ENCODE data around the gene USP49. TPM values are rescaled to one million over a fixed set of nuclear protein-coding genes. Genes with fewer than 3 reads are reported as not detected.

Gene USP49
- total and polyA plus RNA-seq, 2 donors (not counting 1 experiment from before 2014, with no cell fraction given) = 1.5 to 2.3 TPM

DNA sequence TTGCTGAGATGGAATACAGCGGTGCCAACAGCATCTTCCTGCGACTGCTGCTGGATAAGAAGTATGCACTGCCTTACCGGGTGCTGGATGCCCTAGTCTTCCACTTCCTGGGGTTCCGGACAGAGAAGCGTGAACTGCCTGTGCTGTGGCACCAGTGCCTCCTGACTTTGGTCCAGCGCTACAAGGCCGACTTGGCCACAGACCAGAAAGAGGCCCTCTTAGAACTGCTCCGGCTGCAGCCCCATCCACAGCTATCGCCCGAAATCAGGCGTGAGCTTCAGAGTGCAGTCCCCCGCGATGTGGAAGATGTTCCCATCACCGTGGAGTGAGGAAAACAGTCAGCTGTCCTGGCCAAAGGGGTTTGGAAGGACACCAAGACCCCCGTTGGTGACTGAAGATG, 37.2 kb upstream of the USP49 start:
- H2AFZ ChIP-seq (ENCODE audit: low read length) = no peak overlapping the region
- no peaks in the 10 kb centered on the region for H3K4me1 ChIP-seq (ENCODE audit: control insufficient read depth, extremely low read depth, insufficient read depth, low read length)
- no peaks in the 10 kb centered on the region for H3K9me3 ChIP-seq (ENCODE audit: control insufficient read depth, insufficient read depth, low read depth, low read length)
- H3K4me2 ChIP-seq (ENCODE audit: extremely low read depth, insufficient read depth, low read length) = no peak overlapping the region
- no peak for TF ChIP-seq EZH2 (IDR thresholded peaks at IDR 0.05; ENCODE audit: low read length, missing control alignments)
- TF ChIP-seq, protein P1, sequence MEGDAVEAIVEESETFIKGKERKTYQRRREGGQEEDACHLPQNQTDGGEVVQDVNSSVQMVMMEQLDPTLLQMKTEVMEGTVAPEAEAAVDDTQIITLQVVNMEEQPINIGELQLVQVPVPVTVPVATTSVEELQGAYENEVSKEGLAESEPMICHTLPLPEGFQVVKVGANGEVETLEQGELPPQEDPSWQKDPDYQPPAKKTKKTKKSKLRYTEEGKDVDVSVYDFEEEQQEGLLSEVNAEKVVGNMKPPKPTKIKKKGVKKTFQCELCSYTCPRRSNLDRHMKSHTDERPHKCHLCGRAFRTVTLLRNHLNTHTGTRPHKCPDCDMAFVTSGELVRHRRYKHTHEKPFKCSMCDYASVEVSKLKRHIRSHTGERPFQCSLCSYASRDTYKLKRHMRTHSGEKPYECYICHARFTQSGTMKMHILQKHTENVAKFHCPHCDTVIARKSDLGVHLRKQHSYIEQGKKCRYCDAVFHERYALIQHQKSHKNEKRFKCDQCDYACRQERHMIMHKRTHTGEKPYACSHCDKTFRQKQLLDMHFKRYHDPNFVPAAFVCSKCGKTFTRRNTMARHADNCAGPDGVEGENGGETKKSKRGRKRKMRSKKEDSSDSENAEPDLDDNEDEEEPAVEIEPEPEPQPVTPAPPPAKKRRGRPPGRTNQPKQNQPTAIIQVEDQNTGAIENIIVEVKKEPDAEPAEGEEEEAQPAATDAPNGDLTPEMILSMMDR (conservative IDR thresholded peaks at IDR 0.05 in 1 of 2, IDR thresholded peaks at IDR 0.05 in 1 of 2; ENCODE audit: low read depth in 1 of 2, low read length in 2 of 2) = no peak
- H3K36me3 ChIP-seq (ENCODE audit: control insufficient read depth, insufficient read depth, low read length) = peaks cover 31% of the 10 kb centered on the region
- peaks cover 4% of the 10 kb centered on the region for H3K79me2 ChIP-seq (ENCODE audit: control insufficient read depth, insufficient read depth, low read length)
- H3K27ac ChIP-seq (ENCODE audit: insufficient read depth, low read length) = no peak overlapping the region
- no peaks in the 10 kb centered on the region for H4K20me1 ChIP-seq (ENCODE audit: control insufficient read depth, extremely low read depth, insufficient read depth, low read length)
- DNase-seq (ENCODE audit: low read depth in 2 of 2) = no peak
- no peak overlapping the region for H3K4me3 ChIP-seq (replicated peaks in 1 of 4; ENCODE audit: control extremely low read depth in 1 of 4, insufficient read depth in 1 of 4, low read depth in 3 of 4, low read length in 4 of 4)
- no peaks in the 10 kb centered on the region for H3K27me3 ChIP-seq (ENCODE audit: control insufficient read depth, insufficient read depth, low read length)
- no peak overlapping the region for H3K9ac ChIP-seq (ENCODE audit: insufficient read depth, low read length)

DNA sequence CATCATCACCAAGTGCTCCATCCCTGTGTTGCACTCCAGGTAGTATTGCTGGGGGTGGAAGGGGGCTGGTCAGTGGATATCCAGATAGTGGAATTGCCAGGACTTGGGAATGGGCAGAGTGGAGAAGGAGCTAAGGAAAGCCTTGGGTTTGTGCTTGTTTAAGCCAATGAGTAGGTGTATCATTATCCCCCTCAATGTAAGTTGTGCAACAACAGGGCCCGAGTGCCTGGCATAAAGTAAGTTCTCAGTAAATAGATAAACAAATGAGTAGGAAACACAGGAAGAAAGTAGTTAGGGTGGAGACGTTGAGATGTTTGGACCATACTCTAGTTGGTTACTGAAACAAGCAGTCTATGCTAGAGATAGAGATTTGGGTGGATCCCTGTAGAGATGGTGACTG, 36.6 kb upstream of the USP49 start:
- TF ChIP-seq EZH2 (IDR thresholded peaks at IDR 0.05; ENCODE audit: low read length, missing control alignments) = no peak
- TF ChIP-seq, protein P1 (conservative IDR thresholded peaks at IDR 0.05 in 1 of 2, IDR thresholded peaks at IDR 0.05 in 1 of 2; ENCODE audit: low read depth in 1 of 2, low read length in 2 of 2) = no peak
- no peaks in the 10 kb centered on the region for H4K20me1 ChIP-seq (ENCODE audit: control insufficient read depth, extremely low read depth, insufficient read depth, low read length)
- no peaks in the 10 kb centered on the region for H3K4me1 ChIP-seq (ENCODE audit: control insufficient read depth, extremely low read depth, insufficient read depth, low read length)
- DNase-seq (ENCODE audit: low read depth in 2 of 2) = no peak
- H3K36me3 ChIP-seq (ENCODE audit: control insufficient read depth, insufficient read depth, low read length) = peaks cover 33% of the 10 kb centered on the region
- no peak overlapping the region for H3K9ac ChIP-seq (ENCODE audit: insufficient read depth, low read length)
- H3K4me2 ChIP-seq (ENCODE audit: extremely low read depth, insufficient read depth, low read length) = no peak overlapping the region
- H3K79me2 ChIP-seq (ENCODE audit: control insufficient read depth, insufficient read depth, low read length) = peaks cover 3% of the 10 kb centered on the region
- no peaks in the 10 kb centered on the region for H3K9me3 ChIP-seq (ENCODE audit: control insufficient read depth, insufficient read depth, low read depth, low read length)
- H2AFZ ChIP-seq (ENCODE audit: low read length) = no peak overlapping the region
- H3K27me3 ChIP-seq (ENCODE audit: control insufficient read depth, insufficient read depth, low read length) = no peaks in the 10 kb centered on the region
- H3K4me3 ChIP-seq (replicated peaks in 1 of 4; ENCODE audit: control extremely low read depth in 1 of 4, insufficient read depth in 1 of 4, low read depth in 3 of 4, low read length in 4 of 4) = no peak overlapping the region
- no peak overlapping the region for H3K27ac ChIP-seq (ENCODE audit: insufficient read depth, low read length)

DNA sequence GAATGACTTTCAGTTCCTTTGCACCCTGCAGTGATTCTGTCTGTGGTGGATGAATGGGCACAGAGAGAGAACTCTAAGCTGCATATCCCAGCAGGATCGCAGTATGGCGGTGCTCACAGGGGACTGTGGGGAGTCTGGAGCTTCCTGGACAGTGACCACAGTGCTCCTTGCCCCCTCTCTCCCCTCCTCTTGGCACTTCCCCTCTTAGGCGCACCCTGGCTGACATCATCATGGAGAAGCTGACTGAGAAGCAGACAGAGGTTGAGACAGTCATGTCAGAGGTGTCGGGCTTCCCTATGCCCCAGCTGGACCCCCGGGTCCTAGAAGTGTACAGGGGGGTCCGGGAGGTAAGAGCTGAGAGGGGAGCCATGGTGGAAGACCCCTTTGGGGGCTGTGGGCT, 34.7 kb upstream of the USP49 start:
- no peak overlapping the region for H3K27ac ChIP-seq (ENCODE audit: insufficient read depth, low read length)
- no peaks in the 10 kb centered on the region for H3K4me1 ChIP-seq (ENCODE audit: control insufficient read depth, extremely low read depth, insufficient read depth, low read length)
- no peak overlapping the region for H2AFZ ChIP-seq (ENCODE audit: low read length)
- no peak for DNase-seq (ENCODE audit: low read depth in 2 of 2)
- peaks cover 25% of the 10 kb centered on the region for H3K36me3 ChIP-seq (ENCODE audit: control insufficient read depth, insufficient read depth, low read length)
- no peaks in the 10 kb centered on the region for H3K27me3 ChIP-seq (ENCODE audit: control insufficient read depth, insufficient read depth, low read length)
- H3K9ac ChIP-seq (ENCODE audit: insufficient read depth, low read length) = no peak overlapping the region
- TF ChIP-seq, protein P1 (conservative IDR thresholded peaks at IDR 0.05 in 1 of 2, IDR thresholded peaks at IDR 0.05 in 1 of 2; ENCODE audit: low read depth in 1 of 2, low read length in 2 of 2) = no peak
- no peak for TF ChIP-seq EZH2 (IDR thresholded peaks at IDR 0.05; ENCODE audit: low read length, missing control alignments)
- H3K9me3 ChIP-seq (ENCODE audit: control insufficient read depth, insufficient read depth, low read depth, low read length) = no peaks in the 10 kb centered on the region
- no peak overlapping the region for H3K4me3 ChIP-seq (replicated peaks in 1 of 4; ENCODE audit: control extremely low read depth in 1 of 4, insufficient read depth in 1 of 4, low read depth in 3 of 4, low read length in 4 of 4)
- peaks cover 12% of the 10 kb centered on the region for H3K79me2 ChIP-seq (ENCODE audit: control insufficient read depth, insufficient read depth, low read length)
- no peaks in the 10 kb centered on the region for H4K20me1 ChIP-seq (ENCODE audit: control insufficient read depth, extremely low read depth, insufficient read depth, low read length)
- no peak overlapping the region for H3K4me2 ChIP-seq (ENCODE audit: extremely low read depth, insufficient read depth, low read length)

All from fibroblast of lung (primary cell).